Measurements from ENCODE around the gene GCK.

Gene GCK

GRCh38 chr7:44153948-44154335 lies 35.3 kb downstream of the GCK start:
- DNase-seq = no peak

GRCh38 chr7:44152971-44153947 lies 36.0 kb downstream of the GCK start:
- DNase-seq = no peak

- DNase-seq = no peak
Measured at GRCh38 chr7:44151956-44152355, 37.3 kb downstream of the GCK start.

- DNase-seq = no peak
Measured at GRCh38 chr7:44150966-44151941, 38.0 kb downstream of the GCK start.

- DNase-seq = no peak
Measured at GRCh38 chr7:44150466-44150832, 38.8 kb downstream of the GCK start.

- no peak for DNase-seq
Measured at GRCh38 chr7:44149571-44150465, 39.4 kb downstream of the GCK start.

- no peak for DNase-seq
Measured at GRCh38 chr7:44148961-44149536, 40.2 kb downstream of the GCK start.

GRCh38 chr7:44148166-44148565 lies 41.1 kb downstream of the GCK start:
- DNase-seq = no peak

- no peak for DNase-seq
Measured at GRCh38 chr7:44147026-44147991, 41.9 kb downstream of the GCK start.

- no peak for DNase-seq
Measured at GRCh38 chr7:44145969-44146911, 43.0 kb downstream of the GCK start.

- DNase-seq = no peak
Measured at GRCh38 chr7:44145479-44145968, 43.7 kb downstream of the GCK start.

- no peak for DNase-seq
Measured at GRCh38 chr7:44144968-44145478, 44.2 kb downstream of the GCK start.

- no peak for DNase-seq
Measured at GRCh38 chr7:44144426-44144967, 44.7 kb downstream of the GCK start.

- DNase-seq = no peak
Measured at GRCh38 chr7:44143646-44144250, 45.5 kb downstream of the GCK start.

GRCh38 chr7:44142028-44142427 lies 47.2 kb downstream of the GCK start:
- DNase-seq = no peak

GRCh38 chr7:44141221-44141850 lies 47.9 kb downstream of the GCK start, which contains the start of gene MYL7:
TSS of gene MYL7 (minus strand) at chr7:44141332. CDS start at chr7:44141305, 27 bp downstream.
- no peak for DNase-seq

- DNase-seq = no peak
Measured at GRCh38 chr7:44140341-44140740, 48.9 kb downstream of the GCK start.

All from NCI-H748 treated with DMSO at 0.1 percent for 48 hours (cell line).